Thyroid gland (tissue), 4 donors: ENCODE results near the gene ANTXRL.

Source experiments
- POLR2A ChIP-seq, 2 donors: fragments of 450-650 bp; IDR thresholded peaks; one replicate each; pipeline ENCODE4 v1.6.1; 2017; ENCODE audit warnings: antibody characterized with exemption in 2 of 2, mild to moderate bottlenecking in 2 of 2, moderate library complexity in 1 of 2
- TF ChIP-seq, protein P1 (sequence below), 6 experiments: fragments of 200-600 bp in 3 of 6; fragments of 450-650 bp in 3 of 6; sonication (generic) in 3 of 6; IDR thresholded peaks; one replicate each; pipeline ENCODE4 v1.5.1; 2016 to 2019; ENCODE audit warnings: antibody characterized with exemption in 6 of 6, mild to moderate bottlenecking in 2 of 6, inconsistent platforms in 1 of 6, moderate library complexity in 1 of 6

DNA sequence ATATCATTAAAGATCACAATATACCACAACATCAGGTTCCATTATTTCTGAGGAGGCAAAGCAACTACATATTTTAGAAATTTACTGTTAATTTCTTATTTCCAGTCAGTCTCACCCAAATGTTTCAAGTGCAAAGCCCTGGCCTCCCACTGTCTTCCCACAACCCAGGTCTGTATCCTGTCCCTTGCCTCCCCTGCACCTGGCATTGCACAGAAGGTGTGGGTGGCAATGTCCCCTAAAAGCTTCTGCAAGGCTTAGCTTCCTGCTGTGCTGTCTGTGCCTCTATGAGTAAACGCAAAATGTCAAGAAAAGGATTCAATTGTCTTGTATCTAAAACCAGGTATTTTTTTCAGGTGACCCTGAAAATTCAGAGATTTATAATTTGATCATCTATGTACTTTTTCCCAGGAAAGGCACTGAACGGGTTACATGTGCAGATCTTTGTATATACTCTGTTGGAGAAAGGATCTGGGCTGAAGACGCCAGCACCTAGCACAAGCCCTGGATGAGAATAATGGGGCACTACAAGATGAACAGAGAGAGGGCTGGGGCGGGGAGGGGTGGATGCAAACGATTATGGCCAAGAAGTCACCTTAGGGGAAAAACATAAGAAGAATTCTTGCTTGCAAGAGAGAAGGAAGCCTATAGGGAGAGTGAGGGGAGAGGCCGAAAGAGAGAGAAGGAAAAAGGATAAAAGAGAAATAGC lies 3.1 kb upstream of the ANTXRL start:
- no peak for TF ChIP-seq POLR2A (IDR thresholded peaks at IDR 0.05)
- TF ChIP-seq, protein P1, sequence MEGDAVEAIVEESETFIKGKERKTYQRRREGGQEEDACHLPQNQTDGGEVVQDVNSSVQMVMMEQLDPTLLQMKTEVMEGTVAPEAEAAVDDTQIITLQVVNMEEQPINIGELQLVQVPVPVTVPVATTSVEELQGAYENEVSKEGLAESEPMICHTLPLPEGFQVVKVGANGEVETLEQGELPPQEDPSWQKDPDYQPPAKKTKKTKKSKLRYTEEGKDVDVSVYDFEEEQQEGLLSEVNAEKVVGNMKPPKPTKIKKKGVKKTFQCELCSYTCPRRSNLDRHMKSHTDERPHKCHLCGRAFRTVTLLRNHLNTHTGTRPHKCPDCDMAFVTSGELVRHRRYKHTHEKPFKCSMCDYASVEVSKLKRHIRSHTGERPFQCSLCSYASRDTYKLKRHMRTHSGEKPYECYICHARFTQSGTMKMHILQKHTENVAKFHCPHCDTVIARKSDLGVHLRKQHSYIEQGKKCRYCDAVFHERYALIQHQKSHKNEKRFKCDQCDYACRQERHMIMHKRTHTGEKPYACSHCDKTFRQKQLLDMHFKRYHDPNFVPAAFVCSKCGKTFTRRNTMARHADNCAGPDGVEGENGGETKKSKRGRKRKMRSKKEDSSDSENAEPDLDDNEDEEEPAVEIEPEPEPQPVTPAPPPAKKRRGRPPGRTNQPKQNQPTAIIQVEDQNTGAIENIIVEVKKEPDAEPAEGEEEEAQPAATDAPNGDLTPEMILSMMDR (IDR thresholded peaks at IDR 0.05): no peak
